Liver (tissue), 9 donors: ENCODE results near the gene FYB2. TPM values are rescaled to one million over a fixed set of nuclear protein-coding genes. Genes with fewer than 3 reads are reported as not detected.

Experiments used
- DNase-seq: peaks from one replicate; pipeline ENCODE4 v3.0.0-alpha.2; 2017; ENCODE audit warnings: low spot score
- H3K27ac ChIP-seq, 2 donors: one replicate each; pipeline ENCODE4 v1.7.0; 2013; ENCODE audit warnings: inconsistent platforms in 2 of 2, low read length in 2 of 2, control low read depth in 1 of 2, low read depth in 1 of 2, mild to moderate bottlenecking in 1 of 2
- H3K27me3 ChIP-seq, 4 donors: one replicate each; pipeline versions ENCODE4 v1.6.1 to v1.7.0; 2013; ENCODE audit warnings: low read length in 3 of 4, inconsistent platforms in 1 of 4, mild to moderate bottlenecking in 1 of 4, moderate library complexity in 1 of 4; ENCODE audit not compliant: control insufficient read depth in 4 of 4, insufficient read depth in 4 of 4
- H3K36me3 ChIP-seq, 4 donors: one replicate each; pipeline versions ENCODE4 v1.6.1 to v1.7.0; 2013; ENCODE audit warnings: low read length in 3 of 4, mild to moderate bottlenecking in 3 of 4, low read depth in 1 of 4, moderate library complexity in 1 of 4; ENCODE audit not compliant: control insufficient read depth in 4 of 4, insufficient read depth in 3 of 4
- H3K4me1 ChIP-seq, 4 donors: one replicate each; pipeline versions ENCODE4 v1.6.1 to v1.7.0; 2013; ENCODE audit warnings: low read length in 3 of 4, mild to moderate bottlenecking in 3 of 4, moderate library complexity in 1 of 4; ENCODE audit not compliant: control insufficient read depth in 4 of 4, insufficient read depth in 4 of 4
- H3K4me3 ChIP-seq, 3 donors: one replicate each; pipeline versions ENCODE4 v1.6.1 to v1.7.0; 2013; ENCODE audit warnings: low read length in 3 of 3, control low read depth in 1 of 3, low read depth in 1 of 3, mild to moderate bottlenecking in 1 of 3
- H3K9ac ChIP-seq, 2 donors: one replicate each; pipeline ENCODE4 v1.7.0; 2013; ENCODE audit warnings: low read length in 2 of 2, mild to moderate bottlenecking in 2 of 2, moderate library complexity in 2 of 2, control low read depth in 1 of 2, low read depth in 1 of 2
- H3K9me3 ChIP-seq, 4 donors: one replicate each; pipeline versions ENCODE4 v1.6.1 to v1.7.0; 2013; ENCODE audit warnings: low read length in 3 of 4; ENCODE audit not compliant: control insufficient read depth in 4 of 4
- ATF3 ChIP-seq: IDR thresholded peaks from 2 replicates; pipeline ENCODE4 v1.6.1; 2016; ENCODE audit warnings: antibody characterized with exemption
- CTCF ChIP-seq: fragments of 150-350 bp; IDR thresholded peaks from 2 replicates; pipeline ENCODE4 v1.5.1; 2017; ENCODE audit warnings: improper control_type of control experiment, low read depth, low read length; ENCODE audit not compliant: missing input control
- EGR1 ChIP-seq, 2 donors: IDR thresholded peaks; 2 replicates each; pipeline ENCODE4 v1.6.1; 2016 to 2018; ENCODE audit warnings: antibody characterized with exemption in 2 of 2, low read depth in 2 of 2
- FOXA1 ChIP-seq: IDR thresholded peaks from 2 replicates; pipeline ENCODE4 v1.6.1; 2016; ENCODE audit warnings: antibody characterized with exemption
- FOXA2 ChIP-seq: IDR thresholded peaks from 2 replicates; pipeline ENCODE4 v1.6.1; 2016; ENCODE audit warnings: antibody characterized with exemption
- GABPA ChIP-seq, 2 donors: IDR thresholded peaks in 1 of 2; conservative IDR thresholded peaks in 1 of 2; 2 replicates each; pipeline ENCODE4 v1.6.1; 2016; ENCODE audit warnings: antibody characterized with exemption in 2 of 2, mild to moderate bottlenecking in 1 of 2, moderate library complexity in 1 of 2
- HNF4G ChIP-seq: IDR thresholded peaks from 2 replicates; pipeline ENCODE4 v1.6.1; 2016; ENCODE audit warnings: antibody characterized with exemption
- JUND ChIP-seq, 2 donors: IDR thresholded peaks; 2 replicates each; pipeline ENCODE4 v1.6.1; 2016; ENCODE audit warnings: antibody characterized with exemption in 2 of 2
- MAX ChIP-seq: IDR thresholded peaks from 2 replicates; pipeline ENCODE4 v1.6.1; 2016; ENCODE audit warnings: antibody characterized with exemption
- NR2F2 ChIP-seq: IDR thresholded peaks from 2 replicates; pipeline ENCODE4 v1.6.1; 2016; ENCODE audit warnings: antibody characterized with exemption
- RAD21 ChIP-seq, 2 donors: IDR thresholded peaks; 2 replicates each; pipeline ENCODE4 v1.6.1; 2016; ENCODE audit warnings: antibody characterized with exemption in 2 of 2, mild to moderate bottlenecking in 2 of 2
- REST ChIP-seq: IDR thresholded peaks from 2 replicates; pipeline ENCODE4 v1.6.1; 2016; ENCODE audit warnings: antibody characterized with exemption, mild to moderate bottlenecking
- RXRA ChIP-seq, 2 donors: IDR thresholded peaks; 2 replicates each; pipeline ENCODE4 v1.6.1; 2017 to 2018; ENCODE audit warnings: antibody characterized with exemption in 2 of 2, mild to moderate bottlenecking in 1 of 2
- SP1 ChIP-seq: IDR thresholded peaks from 2 replicates; pipeline ENCODE4 v1.6.1; 2018; ENCODE audit warnings: antibody characterized with exemption, mild to moderate bottlenecking
- TAF1 ChIP-seq: conservative IDR thresholded peaks from 2 replicates; pipeline ENCODE4 v1.6.1; 2016; ENCODE audit warnings: antibody characterized with exemption, mild to moderate bottlenecking
- YY1 ChIP-seq: IDR thresholded peaks from 2 replicates; pipeline ENCODE4 v1.6.1; 2016; ENCODE audit warnings: antibody characterized with exemption, mild to moderate bottlenecking
- WGBS: extraction: QIAGEN DNeasy Blood & Tissue Kit; methylation state at CpG from one replicate; pipeline ENCODE4 v1.1.7; 2013; 5-methylcytosine and 5-hydroxymethylcytosine counted together
- polyA plus RNA-seq, 2 donors: library from polyadenylated mRNA; stranded (reverse) in 1 of 2; unstranded in 1 of 2; fragments of 200-250 nt in 1 of 2; fragments of >200 nt in 1 of 2; fragmentation: Nextera tagmentation in 1 of 2; extraction: Ambion mirVana in 1 of 2; gene quantifications; one replicate each; pipeline versions ENCODE4 v1.2.1 to v1.2.3, GENCODE V29; 2013 to 2015
- total RNA-seq, 2 donors: library from RNA; depleted of rRNA; stranded (reverse); fragments of >200 nt; gene quantifications; one replicate each; pipeline ENCODE4 v1.2.3, GENCODE V29; 2014
- donor health status: healthy.
- donor health status: healthy.
- donor health status: healthy.
- donor health status: healthy.
- donor health status: healthy.

FYB2 gene
- total and polyA plus RNA-seq, 4 donors: 3.3 to 31.3 (median 16.2) TPM

- H3K9me3 ChIP-seq: no peaks in the 10 kb centered on the region
- no peak for TF ChIP-seq YY1
- no peak for TF ChIP-seq HNF4G
- TF ChIP-seq NR2F2: no peak
- no peak for TF ChIP-seq FOXA2
- no peak for TF ChIP-seq ATF3
- no peak for TF ChIP-seq RXRA (IDR thresholded peaks at IDR 0.05)
- no peak for TF ChIP-seq EGR1 (IDR thresholded peaks at IDR 0.05; ENCODE audit: low read depth in 2 of 2)
- no peak for TF ChIP-seq GABPA (IDR thresholded peaks at IDR 0.05 in 1 of 2, conservative IDR thresholded peaks at IDR 0.05 in 1 of 2)
- no peak for TF ChIP-seq RAD21 (IDR thresholded peaks at IDR 0.05)
- no peak for TF ChIP-seq MAX
- no peak for TF ChIP-seq CTCF
- no peak for TF ChIP-seq REST
- TF ChIP-seq TAF1: no peak
- no peak for TF ChIP-seq FOXA1
- no peak overlapping the region for H3K4me3 ChIP-seq
- no peaks in the 10 kb centered on the region for H3K4me1 ChIP-seq
- H3K36me3 ChIP-seq: peaks cover 0 to 45% (median 21%) of the 10 kb centered on the region in 4 donors
- DNase-seq: no peak
- WGBS: 80% methylated on average over 3 of the region's 3 CpGs
- no peaks in the 10 kb centered on the region for H3K27me3 ChIP-seq
- H3K27ac ChIP-seq: no peak overlapping the region
- H3K9ac ChIP-seq: no peak overlapping the region
Measured at GRCh38 chr1:56745231-56745630, 74.0 kb downstream of the FYB2 start.

GRCh38 chr1:56728964-56729363 lies 90.2 kb downstream of the FYB2 start:
- no peak overlapping the region for H3K9ac ChIP-seq
- H3K36me3 ChIP-seq: peaks cover 0 to 8% (median 5%) of the 10 kb centered on the region in 4 donors
- no peak overlapping the region for H3K4me3 ChIP-seq
- H3K27ac ChIP-seq: no peak overlapping the region
- no peaks in the 10 kb centered on the region for H3K9me3 ChIP-seq
- no peak for TF ChIP-seq JUND (IDR thresholded peaks at IDR 0.05)
- no peak for TF ChIP-seq MAX
- TF ChIP-seq ATF3: no peak
- no peak for TF ChIP-seq RAD21 (IDR thresholded peaks at IDR 0.05)
- TF ChIP-seq EGR1 (IDR thresholded peaks at IDR 0.05; ENCODE audit: low read depth in 2 of 2): no peak
- no peak for TF ChIP-seq SP1
- WGBS: 94% methylated on average over 2 of the region's 2 CpGs
- H3K27me3 ChIP-seq: no peaks in the 10 kb centered on the region
- DNase-seq: no peak
- no peaks in the 10 kb centered on the region for H3K4me1 ChIP-seq
